ENCODE data around the gene MYCBP2.

GRCh38 chr13:77056886-77057285, 270.0 kb downstream of the MYCBP2 start:
- TF ChIP-seq TCF7L2 (IDR thresholded peaks at IDR 0.05; ENCODE audit: borderline replicate concordance, low read depth, low read length) = no peak
- no peak for TF ChIP-seq ZNF549 (tag by site-specific recombination; IDR thresholded peaks at IDR 0.05)
- no peak for TF ChIP-seq CTCF (tag by site-specific recombination; IDR thresholded peaks at IDR 0.05)
- TF ChIP-seq REST (tag by site-specific recombination; IDR thresholded peaks at IDR 0.05) = no peak
- TF ChIP-seq ZBTB8A (tag by site-specific recombination; IDR thresholded peaks at IDR 0.05) = no peak
- TF ChIP-seq ZNF530 (tag by site-specific recombination; IDR thresholded peaks at IDR 0.05; ENCODE audit: low read depth) = no peak
- no peak for TF ChIP-seq PATZ1 (tag by site-specific recombination; IDR thresholded peaks at IDR 0.05)
- no peak for TF ChIP-seq ZNF362 (tag by site-specific recombination; IDR thresholded peaks at IDR 0.05)
- TF ChIP-seq ZNF548 (tag by site-specific recombination; IDR thresholded peaks at IDR 0.05) = no peak

Data from HEK293 (cell line).